ENCODE results near the gene ATP5F1C.

Gene ATP5F1C

GRCh38 chr10:7813481-7813880 is 25.5 kb downstream of the ATP5F1C start:
- TF ChIP-seq CREB1 (IDR thresholded peaks at IDR 0.05; ENCODE audit: low read depth): no peak
- no peak for TF ChIP-seq FOXM1 (IDR thresholded peaks at IDR 0.05; ENCODE audit: borderline replicate concordance, low read depth)
- no peak for TF ChIP-seq TEAD4 (IDR thresholded peaks at IDR 0.05)
- TF ChIP-seq TAF1 (IDR thresholded peaks at IDR 0.05; ENCODE audit: low read depth): no peak
- TF ChIP-seq ZBTB7A (IDR thresholded peaks at IDR 0.05; ENCODE audit: low read depth): no peak
- TF ChIP-seq RAD21 (IDR thresholded peaks at IDR 0.05; ENCODE audit: low read depth): no peak
- TF ChIP-seq EGR1 (IDR thresholded peaks at IDR 0.05): no peak
- no peak for TF ChIP-seq YY1 (IDR thresholded peaks at IDR 0.05; ENCODE audit: low read depth)
- no peak for TF ChIP-seq USF1 (IDR thresholded peaks at IDR 0.05)
- TF ChIP-seq TCF12 (IDR thresholded peaks at IDR 0.05; ENCODE audit: low read depth): no peak
- TF ChIP-seq EP300 (IDR thresholded peaks at IDR 0.05; ENCODE audit: borderline replicate concordance): no peak
- no peak for TF ChIP-seq NFIC (IDR thresholded peaks at IDR 0.05)
- TF ChIP-seq CEBPB (IDR thresholded peaks at IDR 0.05): no peak
- TF ChIP-seq MAX (IDR thresholded peaks at IDR 0.05): no peak
- no peak for TF ChIP-seq REST (IDR thresholded peaks at IDR 0.05; ENCODE audit: low read depth)

GRCh38 chr10:7817576-7817975 is 29.6 kb downstream of the ATP5F1C start:
- no peak for TF ChIP-seq TEAD4 (IDR thresholded peaks at IDR 0.05)
- TF ChIP-seq FOXM1 (IDR thresholded peaks at IDR 0.05; ENCODE audit: borderline replicate concordance, low read depth): no peak
- TF ChIP-seq RAD21 (IDR thresholded peaks at IDR 0.05; ENCODE audit: low read depth): no peak
- TF ChIP-seq YY1 (IDR thresholded peaks at IDR 0.05; ENCODE audit: low read depth): no peak
- no peak for TF ChIP-seq NFIC (IDR thresholded peaks at IDR 0.05)
- no peak for TF ChIP-seq USF1 (IDR thresholded peaks at IDR 0.05)
- no peak for TF ChIP-seq TCF12 (IDR thresholded peaks at IDR 0.05; ENCODE audit: low read depth)
- TF ChIP-seq EP300 (IDR thresholded peaks at IDR 0.05; ENCODE audit: borderline replicate concordance): no peak
- no peak for TF ChIP-seq CEBPB (IDR thresholded peaks at IDR 0.05)
- no peak; the same call in 1 of the 2 replicates for TF ChIP-seq MAX (IDR thresholded peaks at IDR 0.05)
- no peak for TF ChIP-seq ZBTB7A (IDR thresholded peaks at IDR 0.05; ENCODE audit: low read depth)
- TF ChIP-seq EGR1 (IDR thresholded peaks at IDR 0.05): no peak

GRCh38 chr10:7817984-7818294 is 30.0 kb downstream of the ATP5F1C start:
- TF ChIP-seq TCF12 (IDR thresholded peaks at IDR 0.05; ENCODE audit: low read depth): no peak
- TF ChIP-seq YY1 (IDR thresholded peaks at IDR 0.05; ENCODE audit: low read depth): no peak
- no peak for TF ChIP-seq FOXM1 (IDR thresholded peaks at IDR 0.05; ENCODE audit: borderline replicate concordance, low read depth)
- TF ChIP-seq REST (IDR thresholded peaks at IDR 0.05; ENCODE audit: low read depth): no peak
- TF ChIP-seq RAD21 (IDR thresholded peaks at IDR 0.05; ENCODE audit: low read depth): no peak
- TF ChIP-seq CEBPB (IDR thresholded peaks at IDR 0.05): no peak
- no peak for TF ChIP-seq NFIC (IDR thresholded peaks at IDR 0.05)
- TF ChIP-seq MAX (IDR thresholded peaks at IDR 0.05): no peak
- no peak for TF ChIP-seq ZBTB7A (IDR thresholded peaks at IDR 0.05; ENCODE audit: low read depth)
- no peak for TF ChIP-seq USF1 (IDR thresholded peaks at IDR 0.05)
- TF ChIP-seq EGR1 (IDR thresholded peaks at IDR 0.05): no peak
- no peak for TF ChIP-seq TAF1 (IDR thresholded peaks at IDR 0.05; ENCODE audit: low read depth)
- TF ChIP-seq CREB1 (IDR thresholded peaks at IDR 0.05; ENCODE audit: low read depth): no peak
- no peak for TF ChIP-seq EP300 (IDR thresholded peaks at IDR 0.05; ENCODE audit: borderline replicate concordance)
- no peak for TF ChIP-seq TEAD4 (IDR thresholded peaks at IDR 0.05)

GRCh38 chr10:7818295-7819120 is 30.5 kb downstream of the ATP5F1C start, which contains the start of gene TAF3:
Gene TAF3, plus strand, starts transcription at chr10:7818505. Its CDS starts 205 bp downstream, at chr10:7818710.
- TF ChIP-seq TEAD4 (IDR thresholded peaks at IDR 0.05) (0 out of 2 replicates have a peak, but pooled peaks have one; percentile 20), NFIC (IDR thresholded peaks at IDR 0.05) (no peak), EP300 (IDR thresholded peaks at IDR 0.05; ENCODE audit: borderline replicate concordance) (0 out of 2 replicates have a peak, but pooled peaks have one; percentile 17), CEBPB (IDR thresholded peaks at IDR 0.05) (no peak), EGR1 (IDR thresholded peaks at IDR 0.05) (peak; percentile 66), USF1 (IDR thresholded peaks at IDR 0.05) (no peak), RAD21 (IDR thresholded peaks at IDR 0.05; ENCODE audit: low read depth) (no peak), MAX (IDR thresholded peaks at IDR 0.05) (peak; percentile 71), YY1 (IDR thresholded peaks at IDR 0.05; ENCODE audit: low read depth) (peak; percentile 98), TCF12 (IDR thresholded peaks at IDR 0.05; ENCODE audit: low read depth) (peak; percentile 70), TAF1 (IDR thresholded peaks at IDR 0.05; ENCODE audit: low read depth) (peak; percentile 99), FOXM1 (IDR thresholded peaks at IDR 0.05; ENCODE audit: borderline replicate concordance, low read depth) (no peak), ZBTB7A (IDR thresholded peaks at IDR 0.05; ENCODE audit: low read depth) (peak; percentile 87; the same call in 1 of the 2 replicates), CREB1 (IDR thresholded peaks at IDR 0.05; ENCODE audit: low read depth) (no peak), REST (IDR thresholded peaks at IDR 0.05; ENCODE audit: low read depth) (0 out of 2 replicates have a peak, but pooled peaks have one; percentile 15)
